Heart left ventricle (tissue), 16 donors: ENCODE results near the gene NME1. TPM values are rescaled to one million over a fixed set of nuclear protein-coding genes. Genes with fewer than 3 reads are reported as not detected.
A peak's percentile ranks its signal among the peaks of the same experiment; 100 is the strongest.

Experiments
- ATAC-seq, 4 donors: fragments of 200-7000 bp; cut with Tn5 transposase; one replicate each; pipeline ENCODE4 v1.9.1; 2020 to 2022; ENCODE audit warnings: moderate library complexity in 4 of 4, mild to moderate bottlenecking in 3 of 4, moderate number of reproducible peaks in 1 of 4
- DNase-seq, 5 donors: peaks; one replicate each; pipeline ENCODE4 v3.0.0-alpha.2; 2020
- H3K27ac ChIP-seq, 12 donors: fragments of 200-600 bp; sonication (generic) in 4 of 12; one replicate each; pipeline versions ENCODE4 v1.5.0 to v1.8.0; 2016 to 2022; ENCODE audit warnings: mild to moderate bottlenecking in 2 of 12
- H3K27me3 ChIP-seq, 9 donors: fragments of 200-600 bp; sonication (generic) in 2 of 9; one replicate each; pipeline versions ENCODE4 v1.5.1 to v1.8.0; 2016 to 2022; ENCODE audit warnings: mild to moderate bottlenecking in 3 of 9
- H3K36me3 ChIP-seq, 9 donors: fragments of 200-600 bp; sonication (generic) in 2 of 9; one replicate each; pipeline versions ENCODE4 v1.5.0 to v1.8.0; 2018 to 2022; ENCODE audit warnings: mild to moderate bottlenecking in 2 of 9
- H3K4me1 ChIP-seq, 12 donors: fragments of 200-600 bp; sonication (generic) in 4 of 12; one replicate each; pipeline versions ENCODE4 v1.5.0 to v1.8.0; 2016 to 2022; ENCODE audit warnings: mild to moderate bottlenecking in 3 of 12
- H3K4me3 ChIP-seq, 12 donors: fragments of 200-600 bp; sonication (generic) in 4 of 12; one replicate each; pipeline versions ENCODE4 v1.5.0 to v1.8.0; 2017 to 2022; ENCODE audit warnings: mild to moderate bottlenecking in 9 of 12, moderate library complexity in 4 of 12
- H3K9me3 ChIP-seq, 12 donors: fragments of 200-600 bp; sonication (generic) in 4 of 12; one replicate each; pipeline versions ENCODE4 v1.5.0 to v1.8.0; 2016 to 2022; ENCODE audit warnings: mild to moderate bottlenecking in 1 of 12
- CTCF ChIP-seq, 12 donors: fragments of 200-600 bp; sonication (generic) in 4 of 12; IDR thresholded peaks; one replicate each; pipeline versions ENCODE4 v1.5.0 to v1.8.0; 2018 to 2022; ENCODE audit warnings: antibody characterized with exemption in 12 of 12, mild to moderate bottlenecking in 5 of 12
- POLR2A ChIP-seq, 2 donors: fragments of 450-650 bp; IDR thresholded peaks; one replicate each; pipeline ENCODE4 v1.6.1; 2017; ENCODE audit warnings: antibody characterized with exemption in 2 of 2, mild to moderate bottlenecking in 2 of 2, moderate library complexity in 2 of 2
- WGBS, 4 donors: extraction: QIAGEN DNeasy Blood & Tissue Kit in 2 of 4; methylation state at CpG; one replicate each; pipeline versions ENCODE4 v1.1.5 to v1.1.7; 2013 to 2018; 5-methylcytosine and 5-hydroxymethylcytosine counted together
- intact Hi-C, 10 donors: fragments of 100-400 bp; cut with DNase I; formaldehyde crosslinking; loops; one replicate each; pipeline versions ENCODE4 v1.11.1 to v1.14.2; 2022
- polyA plus RNA-seq, 2 donors: library from polyadenylated mRNA; stranded (reverse); fragments of 200-250 nt; gene quantifications; one replicate each; pipeline ENCODE4 v1.2.3, GENCODE V29; 2013
- total RNA-seq, 9 donors: library from RNA; depleted of rRNA in 2 of 9; stranded (reverse); fragments of >200 nt in 2 of 9; fragmentation: NEBNext Ultra II Directional in 3 of 9; extraction: Animal tissue kit (Norgen Biotek cat#: 25700) in 3 of 9; gene quantifications; one replicate each; pipeline versions ENCODE4 v1.1.0 to v1.2.4, GENCODE V29; 2016 to 2023
- donor health status: ischemic (EF 13 %, LVEDD 7.1; RV severe dilation, severe dysfunction).
- donor health status: healthy with polysubstance abuse.
- donor health status: DM: no; HTN: yes; CAD: no.
- donor health status: DM: no; HTN: no; CAD: no.
- donor health status: ischemic (EF 25% LVEDD 6.9; RV normal size, moderate dysfunction).
- donor health status: ischemic (EF 25% LVEDD 5.7; RV mildly dilated, moderate dysfunction).
- donor health status: healthy.
- donor health status: DM: yes; HTN: yes; CAD: no.
- donor health status: ischemic (EF 35%, LVEDD 5.7; RV mildly dilated, moderate dysfunction).
- donor health status: nonischemic (EF 11% LVEDD 7.7; RV severe dilation, severe dysfunction).
- donor health status: DM: yes; HTN: yes; CAD: no.
- donor health status: PGD.
- donor health status: ischemic (EF 29% LVEDD 5.4; RV normal size, mild dysfunction).
- donor health status: nonischemic (EF 23%, LVEDD 6.1; RV moderate dilation, normal function).

Gene NME1
- total and polyA plus RNA-seq, 11 donors, result 9.2 to 157 (median 28.7) TPM

GRCh38 chr17:51149163-51149562 lies 4.2 kb upstream of the NME1 start:
- no peak for DNase-seq
- WGBS, 4 donors, result 92 to 96% (median 94%) methylated on average over 2 of the region's 2 CpGs
- Histone ChIP-seq H3K27me3 (no peaks in the 10 kb centered on the region), H3K4me1 (peaks cover 0 to 13% (median 9%) of the 10 kb centered on the region in 12 donors), H3K36me3 (no peaks in the 10 kb centered on the region), H3K4me3 (no peak overlapping the region), H3K9me3 (no peaks in the 10 kb centered on the region), H3K27ac (no peak overlapping the region)
- TF ChIP-seq POLR2A (IDR thresholded peaks at IDR 0.05) (no peak), CTCF (IDR thresholded peaks at IDR 0.05) (no peak)
- intact Hi-C loops, result loop anchor here in 1 of 10 donors (10.0 kb wide), 1 partner anchor 294 kb away; no protein-coding TSS in a partner anchor
- no peak for ATAC-seq

DNA sequence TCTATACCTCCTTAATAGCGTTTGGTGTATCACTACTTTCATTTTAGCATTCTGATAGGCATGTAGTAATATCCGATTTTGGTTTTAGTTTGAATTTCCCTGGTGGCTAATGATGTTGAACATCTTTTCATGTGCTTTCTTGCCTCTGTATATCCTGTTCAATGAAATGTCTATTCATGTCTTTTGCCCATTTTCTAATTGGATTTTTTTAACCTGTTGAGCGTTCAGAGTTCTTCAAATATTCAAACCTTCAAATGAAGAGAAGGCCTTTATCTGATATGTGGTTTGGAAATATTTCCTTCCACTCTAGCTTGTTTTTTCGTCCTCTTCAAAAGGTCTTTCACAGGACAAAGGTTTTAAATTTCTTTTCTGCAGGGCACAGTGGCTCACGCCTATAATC lies 2.4 kb upstream of the NME1 start:
- H3K27ac ChIP-seq, result no peak overlapping the region
- no peaks in the 10 kb centered on the region for H3K9me3 ChIP-seq
- H3K4me3 ChIP-seq, result no peak overlapping the region
- intact Hi-C loops, result loop anchor here in 4 of 10 donors (5.0 to 10.0 kb wide), 5 partner anchors 34 to 296 kb away; no protein-coding TSS in a partner anchor
- H3K36me3 ChIP-seq, result peaks cover 0 to 4% (median 0%) of the 10 kb centered on the region in 9 donors
- no peaks in the 10 kb centered on the region for H3K27me3 ChIP-seq
- no peak for TF ChIP-seq CTCF (IDR thresholded peaks at IDR 0.05)
- TF ChIP-seq POLR2A (IDR thresholded peaks at IDR 0.05), result no peak
- H3K4me1 ChIP-seq, result peaks cover 0 to 23% (median 14%) of the 10 kb centered on the region in 12 donors
- WGBS, 4 donors, result 85 to 91% (median 89%) methylated on average over 5 of the region's 5 CpGs
- DNase-seq (no peak), ATAC-seq (no peak)

- H3K36me3 ChIP-seq, result peaks cover 0 to 21% (median 3%) of the 10 kb centered on the region in 9 donors
- peak overlapping the region in 10 of 12 donors; percentile 10 to 83 (median 76) for H3K4me3 ChIP-seq
- H3K9me3 ChIP-seq, result no peaks in the 10 kb centered on the region
- peak overlapping the region; percentile 54 to 95 (median 86) for H3K27ac ChIP-seq
- peaks cover 0 to 23% (median 14%) of the 10 kb centered on the region in 12 donors for H3K4me1 ChIP-seq
- 5 to 13% (median 12%) methylated on average over 8 of the region's 8 CpGs for WGBS, 4 donors
- ATAC-seq, result peak in 2 of 4 donors; percentile 6 to 7
- TF ChIP-seq CTCF (IDR thresholded peaks at IDR 0.05) (no peak), POLR2A (IDR thresholded peaks at IDR 0.05) (no peak)
- DNase-seq, result no peak
- H3K27me3 ChIP-seq, result no peaks in the 10 kb centered on the region
- intact Hi-C loops, result loop anchor here (1.0 to 10.0 kb wide), 13 partner anchors 14 to 298 kb away; partner anchors contain the start of genes SPAG9 (in 4 of the 10) and NME2 (in 1 of the 10)
Measured at GRCh38 chr17:51152766-51153209, 571 bp upstream of the NME1 start.

- ATAC-seq (peak in 1 of 4 donors; percentile 1), DNase-seq (no peak)
- Histone ChIP-seq H3K27me3 (no peaks in the 10 kb centered on the region), H3K4me3 (peak overlapping the region; percentile 38 to 83 (median 76)), H3K36me3 (peaks cover 0 to 30% (median 3%) of the 10 kb centered on the region in 9 donors), H3K9me3 (no peaks in the 10 kb centered on the region), H3K4me1 (peaks cover 0 to 23% (median 14%) of the 10 kb centered on the region in 12 donors), H3K27ac (peak overlapping the region in 3 of 12 donors; percentile 84 to 95 (median 93))
- intact Hi-C loops, result loop anchor here in 4 of 10 donors (5.0 to 10.0 kb wide), 5 partner anchors 37 to 299 kb away; no protein-coding TSS in a partner anchor
- 19 to 24% (median 22%) methylated on average over 6 of the region's 6 CpGs for WGBS, 4 donors
- TF ChIP-seq CTCF (IDR thresholded peaks at IDR 0.05) (no peak), POLR2A (IDR thresholded peaks at IDR 0.05) (no peak)
Measured at GRCh38 chr17:51154176-51154575, 817 bp downstream of the NME1 start.
